Superior temporal gyrus (tissue), 1 donor: ENCODE results near the gene NFX1.
"Not testable (repeated sequence)": the region's sequence is repeated elsewhere in the genome, so short reads cannot be mapped to it uniquely, and the experiment has no call there.

Source experiments
- DNase-seq: peaks from one replicate; pipeline ENCODE4 v3.0.0-alpha.2; 2016; ENCODE audit errors: extremely low spot score

The NFX1 gene

GRCh38 chr9:33310748-33311147, 20.4 kb downstream of the NFX1 start:
- no peak for DNase-seq

- no peak for DNase-seq
Measured at GRCh38 chr9:33311953-33312352, 21.6 kb downstream of the NFX1 start.

GRCh38 chr9:33315371-33315770, 25.1 kb downstream of the NFX1 start:
- DNase-seq, result peak; percentile 55

- DNase-seq, result not testable (repeated sequence)
Measured at GRCh38 chr9:33317136-33317535, 26.8 kb downstream of the NFX1 start.

- DNase-seq, result peak; percentile 19
Measured at GRCh38 chr9:33318225-33318624, 27.9 kb downstream of the NFX1 start.

- peak; percentile 32 for DNase-seq
Measured at GRCh38 chr9:33318781-33319180, 28.5 kb downstream of the NFX1 start.

- no peak for DNase-seq
Measured at GRCh38 chr9:33320230-33320567, 29.9 kb downstream of the NFX1 start.

- DNase-seq, result peak; percentile 55
Measured at GRCh38 chr9:33320568-33321261, 30.4 kb downstream of the NFX1 start.

GRCh38 chr9:33329117-33329563, 38.8 kb downstream of the NFX1 start:
- no peak for DNase-seq

- no peak for DNase-seq
Measured at GRCh38 chr9:33329979-33330378, 39.7 kb downstream of the NFX1 start.

- no peak for DNase-seq
Measured at GRCh38 chr9:33331377-33331891, 41.1 kb downstream of the NFX1 start.

- no peak for DNase-seq
Measured at GRCh38 chr9:33332011-33332410, 41.7 kb downstream of the NFX1 start.

GRCh38 chr9:33332956-33333355, 42.6 kb downstream of the NFX1 start:
- DNase-seq, result not testable (repeated sequence)

GRCh38 chr9:33340186-33340585, 49.9 kb downstream of the NFX1 start:
- no peak for DNase-seq

GRCh38 chr9:33341182-33341581, 50.9 kb downstream of the NFX1 start:
- no peak for DNase-seq

GRCh38 chr9:33344145-33344544, 53.8 kb downstream of the NFX1 start:
- DNase-seq, result no peak

- DNase-seq, result peak; percentile 17
Measured at GRCh38 chr9:33346564-33346963, 56.2 kb downstream of the NFX1 start.

GRCh38 chr9:33348998-33349397, 58.7 kb downstream of the NFX1 start:
- no peak for DNase-seq

- no peak for DNase-seq
Measured at GRCh38 chr9:33349743-33350142, 59.4 kb downstream of the NFX1 start.

GRCh38 chr9:33350310-33350709, 60.0 kb downstream of the NFX1 start:
- no peak for DNase-seq

- no peak for DNase-seq
Measured at GRCh38 chr9:33351547-33351946, 61.2 kb downstream of the NFX1 start.

GRCh38 chr9:33354651-33355211, 64.4 kb downstream of the NFX1 start:
- DNase-seq, result no peak

- no peak for DNase-seq
Measured at GRCh38 chr9:33355933-33356332, 65.6 kb downstream of the NFX1 start.

- not testable (repeated sequence) for DNase-seq
Measured at GRCh38 chr9:33358641-33359040, 68.3 kb downstream of the NFX1 start.
